GM21576 (cell line): ENCODE measurements around the gene PRSS3.
A peak's percentile ranks its signal among the peaks of the same experiment; 100 is the strongest.
"Not testable (repeated sequence)": the region's sequence is repeated elsewhere in the genome, so short reads cannot be mapped to it uniquely, and the experiment has no call there.

ENCODE experiments used
- ATAC-seq: cut with Tn5 transposase; IDR thresholded peaks from one replicate; pipeline ENCODE4 v1.9.1; 2021; ENCODE audit warnings: mild to moderate bottlenecking, moderate library complexity; ENCODE audit not compliant: unreplicated experiment

Gene PRSS3

DNA sequence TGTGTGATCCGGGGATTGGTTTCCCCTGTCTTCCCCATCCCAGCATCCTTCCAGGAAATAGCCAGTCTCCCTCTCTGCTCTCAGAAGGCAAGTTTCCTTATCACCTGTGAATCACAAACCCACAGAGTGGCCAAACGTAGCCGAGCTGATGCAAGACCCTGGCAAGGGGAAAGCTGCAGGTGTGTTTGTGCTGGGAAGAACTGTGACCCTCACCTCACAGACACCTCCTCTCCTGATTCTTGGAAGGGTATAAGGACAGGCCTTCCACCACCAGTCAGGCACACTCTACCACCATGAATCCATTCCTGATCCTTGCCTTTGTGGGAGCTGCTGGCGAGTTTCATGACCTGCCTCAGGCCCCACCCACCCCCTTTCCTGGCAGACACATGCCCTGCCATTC lies at the start of gene PRSS3:
PRSS3 (plus strand) TSS at position 281 of the 400 bp plus-strand sequence; CDS start at position 294, 13 bp downstream.
- no peak for ATAC-seq

GRCh38 chr9:33748633-33749304 lies 46.6 kb upstream of the PRSS3 start:
- no peak for ATAC-seq

GRCh38 chr9:33749305-33749654 lies 46.1 kb upstream of the PRSS3 start:
- not testable (repeated sequence) for ATAC-seq

DNA sequence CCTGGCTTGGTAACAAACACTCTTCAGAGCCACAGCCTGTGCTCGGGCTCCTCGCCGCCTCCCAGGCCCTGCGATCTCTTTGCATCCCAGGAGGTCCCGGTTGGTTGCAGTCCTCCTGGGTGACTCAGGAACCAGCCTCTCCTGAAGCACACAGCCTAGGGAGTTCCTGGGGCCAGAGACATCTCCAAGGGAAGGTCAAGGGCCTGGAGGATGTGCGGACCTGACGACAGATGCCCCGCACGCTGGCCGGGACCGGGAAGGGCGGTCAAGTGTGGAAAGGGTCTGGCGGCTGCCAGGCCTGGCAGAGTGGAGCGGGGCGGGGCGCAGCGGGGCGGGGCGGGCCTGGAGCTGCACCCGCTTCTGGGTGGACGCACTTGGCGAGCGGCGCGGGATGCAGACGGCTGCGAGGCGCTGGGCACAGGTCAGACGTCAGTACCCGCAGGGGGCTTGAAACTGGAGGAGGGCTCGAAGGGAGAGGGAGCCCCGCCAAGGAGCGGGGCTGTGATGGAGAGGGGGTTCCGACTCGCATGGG lies 45.0 kb upstream of the PRSS3 start:
- ATAC-seq, result no peak

DNA sequence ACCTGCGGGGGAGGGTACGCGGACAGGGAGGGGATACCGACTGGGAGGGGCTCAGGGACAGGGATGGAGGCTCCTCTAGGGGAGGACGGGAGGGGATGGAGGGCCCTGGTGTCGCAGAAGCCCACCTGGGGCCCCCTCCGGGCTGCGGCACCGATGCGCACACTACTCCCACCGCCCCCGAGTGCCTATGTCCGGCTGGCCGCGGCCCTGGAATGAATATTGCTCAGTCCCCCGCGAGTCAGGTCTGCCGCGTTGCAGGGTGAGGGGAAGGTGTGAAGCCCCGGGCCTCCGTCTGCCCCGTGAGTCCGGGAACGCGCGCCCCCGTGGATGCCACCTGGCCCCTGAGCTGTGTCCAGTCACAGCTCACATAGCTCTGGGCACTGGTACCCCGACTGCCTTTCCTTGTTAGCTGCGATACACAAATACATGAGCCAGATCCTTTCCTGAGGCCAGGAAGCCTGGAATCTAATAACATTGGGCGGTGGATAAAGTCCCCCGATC lies 44.5 kb upstream of the PRSS3 start:
- no peak for ATAC-seq

DNA sequence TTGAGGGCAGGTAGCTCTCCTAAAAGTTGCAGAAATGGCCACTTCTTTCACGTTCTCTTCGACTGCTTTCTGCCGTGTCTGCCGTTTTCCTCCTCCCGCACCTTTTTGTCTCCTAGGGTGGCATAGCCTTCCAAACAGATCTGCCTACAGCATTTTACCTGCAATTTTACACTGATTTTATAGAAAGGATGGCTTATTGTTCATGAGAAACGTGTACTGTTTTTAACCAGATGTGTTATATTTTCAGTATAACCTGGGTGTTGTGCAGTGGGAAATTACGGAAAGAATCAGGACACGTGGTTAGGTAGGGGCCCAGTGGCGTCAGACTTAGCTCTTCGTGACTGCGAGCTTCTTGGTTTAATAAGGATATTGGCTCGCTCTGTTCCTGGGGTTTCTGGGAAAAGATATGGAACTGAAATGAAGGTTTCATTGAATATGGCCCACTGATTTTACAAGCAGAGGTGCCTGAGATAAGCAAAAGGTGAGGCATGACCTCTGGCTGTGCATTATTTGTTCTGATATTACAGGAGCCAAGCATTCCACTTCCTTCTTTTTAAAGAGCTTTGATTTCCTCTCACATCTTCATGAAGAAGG lies 43.7 kb upstream of the PRSS3 start:
- ATAC-seq, result no peak

DNA sequence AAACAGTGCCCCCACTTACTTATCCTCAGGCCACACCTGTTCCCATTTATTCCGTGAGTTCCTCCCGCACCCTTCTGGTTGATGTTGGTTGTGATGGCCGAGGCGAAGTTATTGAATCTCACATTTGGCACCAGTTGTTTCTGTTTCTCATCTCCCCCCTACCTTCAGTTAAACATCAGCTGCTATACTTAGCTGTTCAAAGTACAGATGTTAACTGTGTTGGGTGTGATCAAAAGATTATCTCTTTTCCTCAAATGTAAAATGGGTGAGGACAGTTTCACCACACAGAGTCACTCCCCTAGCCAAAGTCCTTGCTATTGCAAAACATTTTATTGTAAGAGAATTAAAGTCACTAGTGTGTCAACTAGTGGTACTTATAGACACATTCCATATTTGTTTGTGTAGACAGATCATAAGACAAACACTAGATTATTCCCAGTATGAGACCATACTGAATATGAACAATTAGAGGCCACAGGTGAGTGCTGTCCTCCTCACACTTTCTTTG lies 43.2 kb upstream of the PRSS3 start:
- no peak for ATAC-seq

DNA sequence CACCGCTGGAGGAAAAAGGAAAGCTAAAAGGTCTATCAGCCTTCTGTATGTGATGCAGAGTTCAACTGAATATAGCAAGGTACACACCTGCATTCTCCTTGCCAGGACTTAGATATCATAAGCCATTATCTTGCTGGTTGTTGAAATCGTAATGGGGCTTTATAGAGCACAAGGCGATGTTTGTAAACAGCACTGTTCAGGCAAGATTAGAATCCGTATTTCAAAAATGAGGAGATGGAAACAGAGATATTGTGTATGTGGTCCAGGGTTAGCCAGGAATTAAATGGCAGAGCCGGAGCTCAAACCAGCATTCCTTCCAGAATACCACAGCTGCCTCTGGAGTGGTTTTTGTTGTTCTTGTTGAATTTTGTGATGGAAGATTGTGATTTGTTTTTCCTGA lies 42.6 kb upstream of the PRSS3 start:
- not testable (repeated sequence) for ATAC-seq

- ATAC-seq, result not testable (repeated sequence)
These were observed 35.7 kb upstream of the PRSS3 start for GRCh38 chr9:33759648-33760047.

GRCh38 chr9:33762343-33762742 lies 33.0 kb upstream of the PRSS3 start:
- ATAC-seq, result no peak

DNA sequence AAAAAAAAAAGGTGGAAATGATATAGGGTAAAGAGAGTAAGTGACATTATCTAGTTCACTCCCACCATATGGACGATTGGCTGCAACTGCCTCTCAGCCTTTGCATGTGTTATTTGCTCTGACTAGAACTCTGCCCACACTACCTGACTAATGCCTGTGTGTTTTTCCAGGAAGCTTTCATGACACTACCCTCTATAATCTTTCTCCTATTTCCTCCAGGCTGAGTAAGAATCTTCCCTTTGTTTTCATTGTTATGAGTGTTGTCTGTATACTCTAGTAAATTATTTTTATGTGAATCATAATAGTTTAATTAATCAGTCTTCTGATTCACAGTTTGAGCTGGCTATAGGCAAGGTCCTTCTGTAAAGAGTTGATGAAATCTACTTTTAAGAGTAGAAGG lies 31.7 kb upstream of the PRSS3 start:
- ATAC-seq, result not testable (repeated sequence)

DNA sequence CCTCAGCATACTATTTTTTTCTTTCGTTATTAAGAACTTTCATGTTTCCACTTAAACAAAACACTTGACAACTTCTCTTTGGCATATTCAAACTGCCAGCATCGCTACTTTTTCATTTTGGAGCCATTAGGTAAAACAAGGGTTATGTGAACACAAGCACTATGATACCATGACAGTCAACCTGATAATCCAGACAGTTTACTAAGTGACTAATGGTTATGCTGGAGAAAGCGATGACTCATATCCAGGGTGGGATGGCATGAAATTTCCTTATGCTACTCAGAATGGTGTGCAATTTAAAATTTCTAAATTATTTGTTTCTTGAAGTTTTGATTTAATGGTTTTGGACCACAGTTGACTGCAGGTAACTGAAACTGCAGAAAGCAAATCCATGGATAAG lies 29.9 kb upstream of the PRSS3 start:
- ATAC-seq, result no peak

DNA sequence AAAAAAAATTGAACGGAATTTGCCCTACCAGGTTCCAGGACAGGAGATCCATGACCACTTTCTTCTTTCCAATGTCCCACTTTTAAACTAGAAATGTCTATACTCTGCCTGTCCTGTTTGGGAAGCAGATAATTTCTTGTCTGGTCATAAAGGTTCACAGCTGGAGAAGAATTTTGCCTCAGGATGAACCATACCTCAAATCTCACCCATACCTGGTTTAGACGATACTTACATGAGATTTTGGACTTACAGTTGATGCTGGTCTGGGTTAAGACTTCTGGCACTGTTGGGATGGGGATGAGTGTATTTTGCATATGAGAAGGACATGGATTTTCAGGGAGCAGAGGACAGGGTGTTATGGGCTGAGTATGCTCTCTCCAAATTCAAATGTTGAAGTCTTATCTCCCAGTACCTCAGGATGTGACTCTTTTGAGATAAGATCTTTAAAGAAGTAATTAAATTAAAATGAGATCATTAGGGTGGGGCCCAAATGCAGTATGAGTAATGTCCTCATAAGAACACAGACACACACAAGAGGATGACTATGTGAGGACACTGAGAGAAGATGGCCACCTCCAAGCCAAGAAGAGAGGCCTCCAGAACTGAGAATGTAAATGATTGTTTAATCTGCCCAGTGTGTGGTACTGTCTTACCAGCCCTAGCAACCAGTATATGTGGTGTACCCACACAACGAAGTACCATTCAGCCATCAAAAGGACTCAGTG lies 25.0 kb upstream of the PRSS3 start:
- not testable (repeated sequence) for ATAC-seq

GRCh38 chr9:33773135-33773534 lies 22.2 kb upstream of the PRSS3 start:
- not testable (repeated sequence) for ATAC-seq

- not testable (repeated sequence) for ATAC-seq
These were observed 21.2 kb upstream of the PRSS3 start for GRCh38 chr9:33774074-33774659.

DNA sequence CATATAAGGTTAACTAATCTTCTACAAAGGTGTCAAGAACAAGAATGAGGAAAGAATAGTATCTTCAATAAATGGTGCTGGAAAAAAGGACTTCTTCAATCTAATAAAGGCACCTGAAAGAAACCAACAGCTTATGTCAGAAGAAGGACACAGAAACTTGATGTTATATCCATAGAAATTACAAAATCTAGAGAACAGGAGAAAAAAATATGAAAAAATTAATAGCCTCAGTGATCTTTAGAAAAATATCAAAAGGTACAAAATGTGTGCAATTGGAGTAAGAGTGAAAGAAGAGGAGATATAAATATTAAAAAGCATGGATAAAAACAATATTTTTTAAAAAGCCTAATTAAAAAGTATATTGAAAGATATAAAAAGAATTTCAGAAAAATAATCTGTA lies 18.8 kb upstream of the PRSS3 start:
- ATAC-seq, result no peak

GRCh38 chr9:33778700-33779351 lies 16.5 kb upstream of the PRSS3 start:
- peak; percentile 70 for ATAC-seq

GRCh38 chr9:33780276-33780675 lies 15.1 kb upstream of the PRSS3 start:
- ATAC-seq, result no peak

DNA sequence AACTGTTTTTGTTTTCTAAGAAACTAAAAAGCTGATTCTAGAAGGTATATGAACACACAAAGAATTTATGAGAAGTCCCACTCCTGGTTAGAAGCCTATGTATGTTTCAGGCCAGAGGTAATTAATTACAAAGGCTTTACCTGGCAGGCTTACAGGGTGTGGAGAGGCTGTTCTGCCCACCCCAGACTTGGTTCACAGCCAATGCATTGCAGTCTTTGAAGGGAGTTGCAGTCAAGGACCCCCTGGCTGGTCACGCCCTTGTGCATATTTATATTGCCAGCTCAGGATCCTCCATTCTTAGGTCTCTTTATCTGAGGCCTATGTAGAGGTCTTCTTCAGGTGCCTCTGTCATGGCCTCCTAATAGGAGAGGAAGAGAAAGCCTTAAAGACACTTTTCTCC lies 13.6 kb upstream of the PRSS3 start:
- ATAC-seq, result no peak

- ATAC-seq, result no peak
These were observed 12.8 kb upstream of the PRSS3 start for GRCh38 chr9:33782395-33783152.
